Keratinocyte (primary cell): ENCODE results near the gene RGS7BP.

ENCODE experiments used
- CTCF ChIP-seq, 3 experiments: IDR thresholded peaks in 1 of 3; conservative IDR thresholded peaks in 1 of 3; optimal IDR thresholded peaks in 1 of 3; 2 replicates in 2 of 3; 3 replicates in 1 of 3; pipeline versions ENCODE3 to v1.5.1; 2011; ENCODE audit warnings: low read length in 3 of 3, mild to moderate bottlenecking in 3 of 3, moderate library complexity in 2 of 3, control low read depth in 1 of 3, inconsistent platforms in 1 of 3; ENCODE audit not compliant: insufficient read depth in 2 of 3; ENCODE audit errors: extremely low read depth in 1 of 3
- EZH2 ChIP-seq: IDR thresholded peaks from one replicate; pipeline ENCODE4 v1.6.1; 2012; ENCODE audit warnings: inconsistent platforms, mild to moderate bottlenecking, low read length, moderate library complexity

GRCh38 chr5:64654561-64654938 is 148.7 kb downstream of the RGS7BP start:
- TF ChIP-seq CTCF (optimal IDR thresholded peaks at IDR 0.05 in 1 of 3, IDR thresholded peaks at IDR 0.05 in 1 of 3, conservative IDR thresholded peaks at IDR 0.05 in 1 of 3; ENCODE audit: extremely low read depth in 1 of 3, insufficient read depth in 2 of 3, low read length in 3 of 3) (no peak), EZH2 (no peak)
